ENCODE data around the gene DCAF4.
A peak's percentile ranks its signal among the peaks of the same experiment; 100 is the strongest.

Gene DCAF4

DNA sequence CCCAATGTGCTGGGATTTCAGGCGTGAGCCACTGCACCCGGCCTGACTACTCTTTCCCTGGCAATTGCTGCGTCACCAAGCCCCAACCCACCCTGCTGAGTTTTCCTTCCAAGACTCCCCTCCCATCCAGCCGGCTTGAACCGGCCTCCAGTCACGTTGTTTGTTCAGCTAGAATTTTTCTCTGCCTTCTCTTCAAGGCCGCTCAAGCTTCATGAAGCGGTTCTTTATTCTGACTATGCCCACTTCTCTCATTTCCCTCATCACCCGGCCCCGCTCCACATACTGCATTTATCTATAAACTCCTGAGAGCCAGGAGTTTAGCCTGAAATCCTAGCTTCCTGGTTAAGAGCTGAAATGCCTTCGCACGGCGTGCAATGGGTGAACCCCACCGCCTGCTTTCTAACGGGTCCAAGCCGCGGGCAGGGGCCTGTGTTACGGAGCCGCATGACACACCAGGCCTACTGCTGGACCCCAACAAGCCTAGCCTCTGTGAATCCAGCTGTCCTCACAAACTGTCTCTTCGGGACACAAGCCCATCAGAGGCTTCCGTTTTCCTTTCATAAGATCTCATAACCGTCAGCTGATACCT lies 999 bp upstream of the DCAF4 start:
- peaks cover 9% of the 10 kb centered on the region for H3K36me3 Mint-ChIP-seq (ENCODE audit: low read depth)
- no peak for TF ChIP-seq CTCF (IDR thresholded peaks at IDR 0.05)
- peak overlapping the region; percentile 92 for H3K4me3 Mint-ChIP-seq
- H3K27me3 Mint-ChIP-seq (ENCODE audit: low read depth, poor library complexity) = peaks cover 10% of the 10 kb centered on the region
- peaks cover 11% of the 10 kb centered on the region for H3K9me3 Mint-ChIP-seq
- no peak overlapping the region for H3K27ac Mint-ChIP-seq
- DNase-seq = no peak
- peaks cover 16% of the 10 kb centered on the region for H3K4me1 Mint-ChIP-seq

DNA sequence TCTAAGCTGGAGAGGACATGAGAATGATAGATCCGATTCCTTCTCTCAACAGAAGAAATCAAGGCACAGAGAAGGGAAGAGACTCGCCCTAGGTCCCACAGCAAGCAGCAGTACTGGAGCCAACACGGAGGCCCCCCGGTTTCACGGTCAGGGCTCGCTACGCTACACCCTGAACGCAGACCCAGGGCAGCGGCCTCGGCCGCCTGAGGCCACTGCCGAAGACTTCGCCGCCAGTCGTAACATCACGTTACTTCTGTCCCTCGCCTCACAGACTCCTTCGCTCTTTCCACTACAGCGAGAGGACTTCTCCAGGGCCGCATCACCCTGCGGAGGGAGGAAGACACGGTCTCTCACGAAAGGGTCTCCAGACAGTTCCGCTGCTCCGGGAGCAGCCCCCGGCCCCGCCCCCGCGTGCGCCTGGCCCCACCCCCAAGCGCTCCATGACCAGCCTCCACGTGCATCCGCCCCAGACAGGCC lies 411 bp upstream of the DCAF4 start:
- H3K27ac Mint-ChIP-seq = no peak overlapping the region
- DNase-seq = no peak
- H3K9me3 Mint-ChIP-seq = peaks cover 9% of the 10 kb centered on the region
- H3K4me3 Mint-ChIP-seq = peak overlapping the region; percentile 92
- H3K27me3 Mint-ChIP-seq (ENCODE audit: low read depth, poor library complexity) = peaks cover 10% of the 10 kb centered on the region
- H3K4me1 Mint-ChIP-seq = peaks cover 16% of the 10 kb centered on the region
- no peak for TF ChIP-seq CTCF (IDR thresholded peaks at IDR 0.05)
- H3K36me3 Mint-ChIP-seq (ENCODE audit: low read depth) = peaks cover 13% of the 10 kb centered on the region

DNA sequence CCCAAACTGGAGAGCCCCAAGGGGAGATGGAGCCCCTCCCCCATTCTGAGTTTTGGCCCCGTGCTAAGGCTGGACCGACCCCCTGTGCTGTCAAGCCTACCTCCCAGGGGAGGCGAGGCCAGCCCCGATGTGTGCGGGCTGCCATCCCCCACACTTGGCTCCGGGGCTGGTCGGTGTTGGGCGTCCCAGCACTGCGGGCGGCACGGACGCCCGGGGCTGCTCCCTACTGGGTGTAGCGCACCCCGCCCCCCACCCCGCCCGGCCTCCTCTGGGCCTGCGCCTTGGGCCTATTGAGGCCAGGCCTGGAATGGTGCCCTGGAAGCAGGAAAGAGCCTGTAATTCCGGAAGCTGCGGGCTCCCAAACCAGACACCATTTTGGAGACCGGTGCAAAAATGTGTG lies 2.6 kb downstream of the DCAF4 start:
- DNase-seq = no peak
- Mint-ChIP-seq H3K4me3 (no peak overlapping the region), H3K4me1 (peaks cover 21% of the 10 kb centered on the region), H3K27ac (no peak overlapping the region), H3K9me3 (no peaks in the 10 kb centered on the region), H3K36me3 (ENCODE audit: low read depth) (peaks cover 13% of the 10 kb centered on the region), H3K27me3 (ENCODE audit: low read depth, poor library complexity) (peaks cover 10% of the 10 kb centered on the region)
- TF ChIP-seq CTCF (IDR thresholded peaks at IDR 0.05) = no peak

DNA sequence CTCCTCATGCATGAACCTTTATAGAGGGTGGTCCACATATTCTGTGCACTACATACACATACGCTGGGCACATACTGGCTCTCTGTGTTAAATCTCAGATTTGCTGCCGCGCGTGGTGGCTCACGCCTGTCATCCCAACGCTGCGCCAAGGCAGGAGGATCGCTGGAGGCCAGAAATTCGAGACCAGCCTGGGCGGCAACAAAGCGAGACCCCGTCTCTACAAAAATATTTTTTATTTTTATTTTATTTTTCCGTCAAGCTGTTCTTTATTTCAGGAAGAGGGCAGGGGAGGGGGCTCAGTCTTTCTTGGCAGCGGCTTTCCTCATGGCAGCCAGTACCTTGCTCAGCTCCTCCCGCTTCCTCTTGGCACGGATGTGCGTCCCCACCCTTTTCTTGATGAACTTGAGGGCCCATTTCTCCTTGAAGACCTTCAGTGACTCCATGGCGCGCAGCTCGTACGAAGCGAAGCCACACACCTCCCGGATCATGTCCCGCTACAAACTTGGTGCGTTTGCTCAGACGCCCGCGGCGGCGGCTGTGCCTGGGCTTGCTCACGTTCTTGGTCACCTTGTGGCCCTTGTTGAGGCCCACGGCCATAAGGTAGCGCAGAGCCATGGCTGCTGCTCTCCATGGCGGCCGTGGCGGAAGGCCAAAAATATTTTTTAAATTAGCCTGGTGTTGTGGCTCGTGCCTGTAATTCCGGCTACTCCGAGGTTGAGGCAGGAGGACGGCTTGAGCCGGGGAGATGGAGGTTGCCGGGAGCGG lies 3.2 kb downstream of the DCAF4 start:
- Mint-ChIP-seq H3K4me1 (peaks cover 22% of the 10 kb centered on the region), H3K9me3 (no peaks in the 10 kb centered on the region), H3K27ac (no peak overlapping the region), H3K4me3 (no peak overlapping the region), H3K36me3 (ENCODE audit: low read depth) (peaks cover 13% of the 10 kb centered on the region), H3K27me3 (ENCODE audit: low read depth, poor library complexity) (peaks cover 10% of the 10 kb centered on the region)
- DNase-seq = no peak
- TF ChIP-seq CTCF (IDR thresholded peaks at IDR 0.05) = no peak

- Mint-ChIP-seq H3K9me3 (no peaks in the 10 kb centered on the region), H3K36me3 (ENCODE audit: low read depth) (peaks cover 27% of the 10 kb centered on the region), H3K4me3 (no peak overlapping the region), H3K27me3 (ENCODE audit: low read depth, poor library complexity) (peaks cover 3% of the 10 kb centered on the region), H3K4me1 (peaks cover 6% of the 10 kb centered on the region), H3K27ac (no peak overlapping the region)
- no peak for TF ChIP-seq CTCF (IDR thresholded peaks at IDR 0.05)
- DNase-seq = no peak
Measured at GRCh38 chr14:72932893-72933292, 6.6 kb downstream of the DCAF4 start.
